WTC11 (cell line): ENCODE data around the gene KCNC4. TPM values are rescaled to one million over a fixed set of nuclear protein-coding genes. Genes with fewer than 3 reads are reported as not detected.

ENCODE experiments used
- ATAC-seq: fragments of 200-7000 bp; cut with Tn5 transposase; 2 replicates; pipeline ENCODE4 v1.10.0; 2021; ENCODE audit warnings: mild to moderate bottlenecking, moderate library complexity
- CTCF ChIA-PET: fragments of 300-600 bp; sonication (Branson Sonifier 250); formaldehyde crosslinking; loops from one replicate; lab custom pipeline; 2021; ENCODE audit warnings: antibody characterized with exemption; lab: Charles Lee
- POLR2A ChIA-PET: fragments of 350-600 bp; sonication (Branson Sonifier 250); formaldehyde crosslinking; loops from one replicate; lab custom pipeline; 2021; ENCODE audit warnings: antibody characterized with exemption; lab: Charles Lee
- DNase-seq: peaks from one replicate; pipeline ENCODE4 v3.0.0; 2021; ENCODE audit warnings: low spot score
- H3K27ac Mint-ChIP-seq: 2 replicates; pipeline ENCODE4 v1.8.0; 2021; ENCODE audit warnings: mixed read lengths
- H3K27me3 Mint-ChIP-seq: 2 replicates; pipeline ENCODE4 v1.8.0; 2021; ENCODE audit warnings: low read depth, mild to moderate bottlenecking, moderate library complexity, mixed read lengths
- H3K36me3 Mint-ChIP-seq: 2 replicates; pipeline ENCODE4 v1.8.0; 2021; ENCODE audit warnings: mixed read lengths
- H3K4me1 Mint-ChIP-seq: 2 replicates; pipeline ENCODE4 v1.8.0; 2022; ENCODE audit warnings: mixed read lengths
- H3K4me3 Mint-ChIP-seq: 2 replicates; pipeline ENCODE4 v1.8.0; 2021; ENCODE audit warnings: mild to moderate bottlenecking, moderate library complexity, mixed read lengths
- H3K9me3 Mint-ChIP-seq: 2 replicates; pipeline ENCODE4 v1.8.0; 2021; ENCODE audit warnings: mixed read lengths
- AR ChIP-seq: fragments of 250-450 bp; sonication (Bioruptor Pico); IDR thresholded peaks from 2 replicates; pipeline ENCODE4 v1.9.0; 2021; ENCODE audit warnings: mild to moderate bottlenecking
- ATF2 ChIP-seq: sonication (generic); formaldehyde crosslinking; IDR thresholded peaks from 2 replicates; pipeline ENCODE4 v1.8.1; 2022; ENCODE audit warnings: low read depth, missing genetic modification reagents, borderline replicate concordance
- ATF6 ChIP-seq: sonication (generic); formaldehyde crosslinking; IDR thresholded peaks from 2 replicates; pipeline ENCODE4 v1.8.1; 2023; ENCODE audit warnings: mild to moderate bottlenecking, missing genetic modification reagents
- CBFB ChIP-seq: sonication (generic); formaldehyde crosslinking; IDR thresholded peaks from 2 replicates; pipeline ENCODE4 v1.8.1; 2022; ENCODE audit warnings: mild to moderate bottlenecking, low read depth, missing genetic modification reagents
- CTCF ChIP-seq: fragments of 200-600 bp; IDR thresholded peaks from 2 replicates; pipeline ENCODE4 v1.8.0; 2022; ENCODE audit warnings: antibody characterized with exemption
- HMGXB4 ChIP-seq: sonication (generic); formaldehyde crosslinking; IDR thresholded peaks from 2 replicates; pipeline ENCODE4 v1.8.1; 2023; ENCODE audit warnings: mild to moderate bottlenecking, moderate library complexity, missing genetic modification reagents
- IRF2 ChIP-seq: sonication (generic); formaldehyde crosslinking; IDR thresholded peaks from 2 replicates; pipeline ENCODE4 v1.8.0; 2022; ENCODE audit warnings: low read depth, missing genetic modification reagents, borderline replicate concordance
- MYBL2 ChIP-seq: sonication (generic); formaldehyde crosslinking; IDR thresholded peaks from 2 replicates; pipeline ENCODE4 v1.8.1; 2023; ENCODE audit warnings: mild to moderate bottlenecking, moderate library complexity, missing genetic modification reagents
- NR2C2 ChIP-seq: sonication (generic); formaldehyde crosslinking; IDR thresholded peaks from 2 replicates; pipeline ENCODE4 v1.8.0; 2022; ENCODE audit warnings: mild to moderate bottlenecking, missing genetic modification reagents
- PRDM15 ChIP-seq: sonication (generic); formaldehyde crosslinking; IDR thresholded peaks from 2 replicates; pipeline ENCODE4 v1.8.0; 2022; ENCODE audit warnings: missing genetic modification reagents
- PRRX2 ChIP-seq: fragments of 250-450 bp; sonication (Bioruptor Pico); IDR thresholded peaks from 2 replicates; pipeline ENCODE4 v1.8.0; 2021; ENCODE audit warnings: mild to moderate bottlenecking
- RORB ChIP-seq: fragments of 250-450 bp; sonication (Bioruptor Pico); IDR thresholded peaks from 2 replicates; pipeline ENCODE4 v1.9.0; 2021; ENCODE audit warnings: mild to moderate bottlenecking
- SOX15 ChIP-seq: fragments of 250-450 bp; sonication (Bioruptor Pico); IDR thresholded peaks from 2 replicates; pipeline ENCODE4 v1.9.0; 2021; ENCODE audit warnings: mild to moderate bottlenecking
- TP53 ChIP-seq: sonication (generic); formaldehyde crosslinking; IDR thresholded peaks from 2 replicates; pipeline ENCODE4 v1.8.1; 2023; ENCODE audit warnings: mild to moderate bottlenecking, missing genetic modification reagents
- ZNF121 ChIP-seq: sonication (generic); formaldehyde crosslinking; IDR thresholded peaks from 2 replicates; pipeline ENCODE4 v1.8.0; 2023; ENCODE audit warnings: missing genetic modification reagents
- ZNF396 ChIP-seq: fragments of 250-450 bp; sonication (Bioruptor Pico); IDR thresholded peaks from 2 replicates; pipeline ENCODE4 v1.8.0; 2021; ENCODE audit warnings: mild to moderate bottlenecking, moderate library complexity, borderline replicate concordance
- ZNF512 ChIP-seq: sonication (generic); formaldehyde crosslinking; IDR thresholded peaks from 2 replicates; pipeline ENCODE4 v1.8.1; 2022; ENCODE audit warnings: missing genetic modification reagents, borderline replicate concordance
- ZSCAN18 ChIP-seq: fragments of 250-450 bp; sonication (Bioruptor Pico); IDR thresholded peaks from 2 replicates; pipeline ENCODE4 v2.1.2; 2022; ENCODE audit warnings: mild to moderate bottlenecking, moderate library complexity
- total RNA-seq: library from RNA; stranded (reverse); gene quantifications from 3 replicates; pipeline ENCODE4 v1.2.3, GENCODE V29; 2021

Gene KCNC4
- total RNA-seq, 1 experiment from 2014 or later, result 19.9 TPM

- POLR2A ChIA-PET, result interaction anchor here (0.7 to 1.1 kb wide), 3 partner anchors 10 to 220 kb away, joined by 3 to 7 read pairs (median 5); partner anchors contain the start of gene STRIP1
- H3K4me1 Mint-ChIP-seq, result peaks cover 9% of the 10 kb centered on the region; the same call in 1 of the 2 replicates
- H3K36me3 Mint-ChIP-seq, result 0 out of 2 replicates have a peak, but pooled peaks cover 3% of the 10 kb centered on the region
- ATAC-seq (no peak), DNase-seq (no peak)
- H3K4me3 Mint-ChIP-seq, result no peak overlapping the region
- H3K27ac Mint-ChIP-seq, result no peak overlapping the region
- H3K27me3 Mint-ChIP-seq, result peaks cover 17% of the 10 kb centered on the region
- peaks cover 4% of the 10 kb centered on the region for H3K9me3 Mint-ChIP-seq
- CTCF ChIA-PET, result interaction anchor here (1.0 to 3.1 kb wide), 6 partner anchors 13 to 194 kb away, joined by 3 to 26 read pairs (median 4); partner anchors contain the start of gene KCNC4
- TF ChIP-seq MYBL2 (no peak), ZNF121 (CRISPR knock-in tag) (no peak), ATF6 (CRISPR knock-in tag) (no peak), CTCF (no peak), ATF2 (CRISPR knock-in tag) (no peak), IRF2 (CRISPR knock-in tag) (no peak), PRRX2 (no peak), PRDM15 (CRISPR knock-in tag) (no peak), ZNF396 (no peak), TP53 (CRISPR knock-in tag) (no peak), AR (CRISPR knock-in tag) (no peak), SOX15 (CRISPR knock-in tag) (no peak), HMGXB4 (no peak), CBFB (CRISPR knock-in tag) (no peak), NR2C2 (CRISPR knock-in tag) (no peak), ZSCAN18 (no peak), ZNF512 (CRISPR knock-in tag) (no peak), RORB (CRISPR knock-in tag) (no peak)
These were observed 44.7 kb downstream of the KCNC4 start for GRCh38 chr1:110254604-110255391.
